GM12878 (cell line): ENCODE data around the gene RNPEP. TPM values are rescaled to one million over a fixed set of nuclear protein-coding genes. Genes with fewer than 3 reads are reported as not detected.

ENCODE experiments used
- ATF7 ChIP-seq: fragments of 450-650 bp; IDR thresholded peaks from 2 replicates; pipeline ENCODE4 v1.6.1; 2016; ENCODE audit warnings: low read depth, mild to moderate bottlenecking
- CBFB ChIP-seq: IDR thresholded peaks from 2 replicates; pipeline ENCODE4 v1.6.1; 2016; ENCODE audit warnings: antibody characterized with exemption, low read depth
- E4F1 ChIP-seq: fragments of 450-650 bp; IDR thresholded peaks from 2 replicates; pipeline ENCODE4 v1.6.1; 2018; ENCODE audit warnings: borderline replicate concordance, mild to moderate bottlenecking; ENCODE audit not compliant: partially characterized antibody
- EED ChIP-seq: sonication (generic); IDR thresholded peaks from 2 replicates; pipeline ENCODE4 v1.6.1; 2016; ENCODE audit warnings: antibody characterized with exemption, low read depth
- EP300 ChIP-seq, 2 experiments: fragments of 150-350 bp in 1 of 2; IDR thresholded peaks; 2 replicates each; pipeline ENCODE4 v1.6.1; 2011 to 2012; ENCODE audit warnings: low read depth in 2 of 2, low read length in 2 of 2, borderline replicate concordance in 1 of 2, improper control_type of control experiment in 1 of 2, inconsistent platforms in 1 of 2; ENCODE audit not compliant: control insufficient read depth in 1 of 2
- ESRRA ChIP-seq: IDR thresholded peaks from 2 replicates; pipeline ENCODE4 v1.6.1; 2012; ENCODE audit warnings: mild to moderate bottlenecking, low read length, improper control_type of control experiment
- HCFC1 ChIP-seq: fragments of 150-350 bp; IDR thresholded peaks from 2 replicates; pipeline ENCODE4 v1.6.1; 2014; ENCODE audit warnings: low read length
- HDAC6 ChIP-seq: fragments of 200-600 bp; sonication (generic); IDR thresholded peaks from one replicate; pipeline ENCODE4 v1.8.0; 2017; ENCODE audit warnings: antibody characterized with exemption; ENCODE audit not compliant: unreplicated experiment
- IKZF2 ChIP-seq, 2 experiments: fragments of 450-650 bp; IDR thresholded peaks; 2 replicates each; pipeline ENCODE4 v1.6.1; 2017; ENCODE audit warnings: mild to moderate bottlenecking in 2 of 2, moderate library complexity in 2 of 2
- JUNB ChIP-seq: IDR thresholded peaks from 2 replicates; pipeline ENCODE4 v1.6.1; 2016; ENCODE audit warnings: antibody characterized with exemption, mild to moderate bottlenecking
- POLR2AphosphoS2 ChIP-seq: IDR thresholded peaks from 2 replicates; pipeline ENCODE4 v1.6.1; 2011; ENCODE audit warnings: low read depth, mild to moderate bottlenecking, low read length, improper control_type of control experiment, moderate library complexity
- PRDM15 ChIP-seq: fragments of 450-650 bp; formaldehyde crosslinking; IDR thresholded peaks from 2 replicates; pipeline ENCODE4 v1.4.0; 2020; ENCODE audit warnings: mild to moderate bottlenecking, moderate library complexity
- SIN3A ChIP-seq: IDR thresholded peaks from 2 replicates; pipeline ENCODE4 v1.6.1; 2012; ENCODE audit warnings: low read depth, low read length, improper control_type of control experiment
- SP1 ChIP-seq: IDR thresholded peaks from one replicate; pipeline ENCODE4 v1.6.1; 2011; ENCODE audit warnings: low read depth, low read length
- SREBF1 ChIP-seq: IDR thresholded peaks from 2 replicates; pipeline ENCODE4 v1.6.1; 2012; ENCODE audit warnings: mild to moderate bottlenecking, low read length
- SRF ChIP-seq, 2 experiments: IDR thresholded peaks; 2 replicates each; pipeline ENCODE4 v1.6.1; 2011; ENCODE audit warnings: low read depth in 2 of 2, low read length in 2 of 2, mild to moderate bottlenecking in 1 of 2, moderate library complexity in 1 of 2
- TAF1 ChIP-seq: IDR thresholded peaks from 2 replicates; pipeline ENCODE4 v1.6.1; 2011; ENCODE audit warnings: mild to moderate bottlenecking, low read depth, low read length, borderline replicate concordance
- TCF3 ChIP-seq: IDR thresholded peaks from 2 replicates; pipeline ENCODE4 v1.6.1; 2012; ENCODE audit warnings: low read depth, mild to moderate bottlenecking, low read length, borderline replicate concordance; ENCODE audit not compliant: insufficient read depth
- YBX1 ChIP-seq: fragments of 450-650 bp; IDR thresholded peaks from 2 replicates; pipeline ENCODE4 v1.6.1; 2016; ENCODE audit warnings: antibody characterized with exemption
- ZBTB11 ChIP-seq: fragments of 450-650 bp; formaldehyde crosslinking; IDR thresholded peaks from 2 replicates; pipeline ENCODE4 v1.5.0; 2022; ENCODE audit warnings: mild to moderate bottlenecking, missing genetic modification characterization
- ZZZ3 ChIP-seq: IDR thresholded peaks from 2 replicates; pipeline ENCODE4 v1.6.1; 2011; ENCODE audit warnings: low read depth; ENCODE audit not compliant: control insufficient read depth, insufficient read length
- polyA plus RNA-seq, 11 experiments: library from polyadenylated mRNA; depleted of rRNA in 4 of 11; unstranded in 6 of 11; stranded (reverse) in 5 of 11; fragments of >200 nt; fragmentation: Nextera tagmentation in 4 of 11; fragmentation: Illumina TruSeq in 1 of 11; extraction: Ambion mirVana in 4 of 11; extraction: Trizol in 1 of 11; gene quantifications; 1 replicate in 1 of 11; 2 replicates in 10 of 11; pipeline versions ENCODE4 v1.2.1 to v1.2.3, GENCODE V29; 2011 to 2016; ENCODE audit warnings: inconsistent platforms in 2 of 11, missing spikeins in 2 of 11, low read depth in 1 of 11
- total RNA-seq, 4 experiments: library from RNA; depleted of rRNA in 3 of 4; stranded (reverse); fragments of >200 nt in 3 of 4; fragmentation: Illumina TruSeq in 1 of 4; extraction: Trizol in 1 of 4; gene quantifications; 2 replicates each; pipeline versions ENCODE4 v1.2.1 to v1.2.3, GENCODE V29; 2013 to 2021

The RNPEP gene
- total and polyA plus RNA-seq, 10 of the 15 experiments (the other 5 are each of a cell fraction or from before 2014, with no cell fraction given): 18.3 to 68.2 (median 44.6) TPM

GRCh38 chr1:201955009-201955728 lies 27.3 kb upstream of the RNPEP start, which contains the start of gene TIMM17A (continued):
- TF ChIP-seq E4F1: peak; percentile 58
- TF ChIP-seq ZBTB11: no peak
- TF ChIP-seq CBFB: peak; percentile 85; the same call in 1 of the 2 replicates
- no peak for TF ChIP-seq JUNB
- peak; percentile 91 for TF ChIP-seq SP1
- no peak for TF ChIP-seq ESRRA
- TF ChIP-seq SRF (IDR thresholded peaks at IDR 0.05; ENCODE audit: low read depth in 2 of 2, low read length in 2 of 2): no peak
- peak; percentile 53 to 69 for TF ChIP-seq IKZF2 (IDR thresholded peaks at IDR 0.05)
- TF ChIP-seq HDAC6: no peak
- peak; percentile 83; the same call in 1 of the 2 replicates for TF ChIP-seq POLR2AphosphoS2
- peak; percentile 63; the same call in 1 of the 2 replicates for TF ChIP-seq SIN3A
- TF ChIP-seq ZZZ3: no peak
- peak; percentile 63; the same call in 1 of the 2 replicates for TF ChIP-seq YBX1
- peak in 1 of 2 experiments; percentile 47; a peak in 1 of 4 replicates for TF ChIP-seq EP300 (IDR thresholded peaks at IDR 0.05; ENCODE audit: borderline replicate concordance in 1 of 2, control insufficient read depth in 1 of 2, low read depth in 2 of 2, low read length in 2 of 2)
- TF ChIP-seq HCFC1: peak; percentile 50; the same call in 1 of the 2 replicates
- peak; percentile 87 for TF ChIP-seq ATF7
- TF ChIP-seq TCF3: no peak
- TF ChIP-seq TAF1: peak; percentile 82
- TF ChIP-seq SREBF1: no peak
- no peak for TF ChIP-seq PRDM15 (CRISPR knock-in tag)
- TF ChIP-seq EED: no peak
